MCF 10A (cell line): ENCODE data around the gene OBP2A. TPM values are rescaled to one million over a fixed set of nuclear protein-coding genes. Genes with fewer than 3 reads are reported as not detected.
"Not testable (repeated sequence)": the region's sequence is repeated elsewhere in the genome, so short reads cannot be mapped to it uniquely, and the experiment has no call there.

Experiments
- BruUV-seq: library from RNA; stranded (reverse); fragments of 400-500 nt; replicated peaks from 2 replicates; lab custom pipeline; 2021; lab: Mats Ljungman, UMichigan
- CTCF ChIA-PET: fragments of 300-600 bp; sonication (Branson Sonifier 250); formaldehyde crosslinking; extraction: SDS; loops from one replicate; lab custom pipeline; 2021; ENCODE audit warnings: antibody characterized with exemption, inconsistent platforms; lab: Yijun Ruan, JAX
- POLR2A ChIA-PET: fragments of 300-600, 350-650 bp; sonication (Branson Sonifier 250); formaldehyde crosslinking; extraction: SDS; loops from one replicate; lab custom pipeline; 2020; ENCODE audit warnings: antibody characterized with exemption, inconsistent platforms; lab: Yijun Ruan, JAX
- DNase-seq: peaks from one replicate; pipeline ENCODE4 v3.0.0-alpha.2; 2018; ENCODE audit not compliant: unreplicated experiment
- H3K27ac Mint-ChIP-seq: one replicate; pipeline ENCODE4 v1.8.0; 2022; ENCODE audit warnings: mild to moderate bottlenecking, low read depth, mixed read lengths; ENCODE audit not compliant: unreplicated experiment
- H3K27me3 Mint-ChIP-seq: one replicate; pipeline ENCODE4 v1.8.0; 2022; ENCODE audit warnings: mixed read lengths; ENCODE audit not compliant: insufficient read depth, unreplicated experiment
- H3K36me3 Mint-ChIP-seq: one replicate; pipeline ENCODE4 v1.8.0; 2022; ENCODE audit warnings: mild to moderate bottlenecking, moderate library complexity, mixed read lengths; ENCODE audit not compliant: insufficient read depth, unreplicated experiment
- H3K4me1 Mint-ChIP-seq: one replicate; pipeline ENCODE4 v1.8.0; 2022; ENCODE audit warnings: mixed read lengths; ENCODE audit not compliant: insufficient read depth, unreplicated experiment
- H3K4me3 Mint-ChIP-seq: one replicate; pipeline ENCODE4 v1.8.0; 2022; ENCODE audit warnings: mild to moderate bottlenecking, moderate library complexity, mixed read lengths; ENCODE audit not compliant: unreplicated experiment
- H3K9me3 Mint-ChIP-seq: one replicate; pipeline ENCODE4 v1.8.0; 2022; ENCODE audit warnings: mixed read lengths; ENCODE audit not compliant: unreplicated experiment
- CTCF ChIP-seq: fragments of 200-600 bp; IDR thresholded peaks from one replicate; pipeline ENCODE4 v1.8.0; 2022; ENCODE audit warnings: antibody characterized with exemption, mild to moderate bottlenecking; ENCODE audit not compliant: unreplicated experiment
- intact Hi-C: fragments of 100-400 bp; cut with micrococcal nuclease; formaldehyde crosslinking; loops from 2 replicates; pipeline ENCODE4 v1.14.1; 2022
- total RNA-seq: library from RNA; stranded (reverse); gene quantifications from 2 replicates; pipeline ENCODE4 v1.2.3, GENCODE V29; 2022

Gene OBP2A
- total RNA-seq, 1 experiment from 2014 or later: not detected

DNA sequence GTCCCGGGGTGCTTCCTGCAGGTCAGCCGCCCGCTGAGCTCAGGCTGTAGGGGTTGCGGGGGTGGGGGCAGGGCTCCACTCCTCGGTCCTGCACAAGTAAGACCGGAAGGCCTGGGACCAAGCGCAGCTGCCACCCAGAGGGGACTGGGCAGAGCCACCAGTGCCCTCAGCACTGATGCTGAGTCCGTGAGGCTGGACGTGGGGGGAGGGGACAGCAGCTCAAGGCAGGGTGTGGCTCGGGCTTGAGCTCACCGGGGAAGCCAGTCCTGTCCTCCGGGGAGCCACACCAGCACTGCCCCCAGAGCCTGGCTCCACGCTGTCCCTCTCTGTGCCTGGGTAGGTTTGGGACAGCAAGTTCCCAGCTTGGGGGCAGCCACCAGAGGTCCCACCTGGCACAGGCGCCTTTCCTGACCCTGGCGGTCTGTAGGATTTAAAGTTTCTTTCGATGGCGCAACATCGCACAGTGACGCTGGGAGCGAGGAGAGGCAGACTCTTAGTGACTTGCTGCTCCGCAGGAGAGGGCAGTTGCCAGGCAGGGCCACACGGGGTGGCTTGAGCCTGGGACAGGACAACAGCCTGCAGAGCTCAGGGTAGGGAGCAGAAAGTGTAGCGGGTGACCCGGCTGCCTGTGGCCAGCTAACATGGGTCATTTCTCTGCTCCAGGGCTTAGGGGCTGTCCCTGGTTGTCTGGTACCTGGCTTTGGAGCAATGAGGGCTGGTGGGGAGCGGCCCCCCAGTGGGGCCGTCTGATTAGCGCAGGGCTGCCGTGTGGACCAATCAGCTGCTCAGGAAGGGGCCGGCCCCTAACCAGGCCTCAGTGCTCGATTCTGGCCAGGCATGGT, 19.0 kb upstream of the OBP2A start:
- no peak overlapping the region for H3K27ac Mint-ChIP-seq
- POLR2A ChIA-PET: interaction anchor here (0.6 kb wide), 1 partner anchor 309 kb away, joined by 3 read pairs; no protein-coding TSS in a partner anchor
- no peak for TF ChIP-seq CTCF
- H3K9me3 Mint-ChIP-seq: no peaks in the 10 kb centered on the region
- CTCF ChIA-PET: no interaction called here
- no peak for DNase-seq
- no peaks in the 10 kb centered on the region for H3K4me1 Mint-ChIP-seq
- no peaks in the 10 kb centered on the region for H3K36me3 Mint-ChIP-seq
- intact Hi-C loops: no loop called here
- no TSS peak for BruUV-seq
- H3K27me3 Mint-ChIP-seq: peaks cover 12% of the 10 kb centered on the region
- H3K4me3 Mint-ChIP-seq: no peak overlapping the region

- H3K36me3 Mint-ChIP-seq, H3K27ac Mint-ChIP-seq, CTCF ChIA-PET, intact Hi-C loops, DNase-seq, H3K9me3 Mint-ChIP-seq, H3K4me3 Mint-ChIP-seq, BruUV-seq, H3K4me1 Mint-ChIP-seq: not testable (repeated sequence)
- POLR2A ChIA-PET: interaction anchor here (0.5 kb wide), 1 partner anchor 16 kb away, joined by 3 read pairs; no protein-coding TSS in a partner anchor
- peaks cover 13% of the 10 kb centered on the region for H3K27me3 Mint-ChIP-seq
Measured at GRCh38 chr9:135528842-135529435, 17.0 kb upstream of the OBP2A start.

- Mint-ChIP-seq H3K27ac (no peak overlapping the region), H3K4me3 (no peak overlapping the region), H3K9me3 (no peaks in the 10 kb centered on the region), H3K36me3 (no peaks in the 10 kb centered on the region), H3K4me1 (no peaks in the 10 kb centered on the region), H3K27me3 (peaks cover 25% of the 10 kb centered on the region)
- TF ChIP-seq CTCF: no peak
- ChIA-PET POLR2A (no interaction called here), CTCF (interaction anchor here (1.1 to 1.2 kb wide), 2 partner anchors 53 to 73 kb away, joined by 4 read pairs; no protein-coding TSS in a partner anchor)
- no TSS peak for BruUV-seq
- intact Hi-C loops: no loop called here
- no peak for DNase-seq
Measured at GRCh38 chr9:135530146-135530545, 15.8 kb upstream of the OBP2A start.

GRCh38 chr9:135531096-135531495, 14.8 kb upstream of the OBP2A start:
- no peaks in the 10 kb centered on the region for H3K4me1 Mint-ChIP-seq
- peaks cover 31% of the 10 kb centered on the region for H3K27me3 Mint-ChIP-seq
- H3K36me3 Mint-ChIP-seq: no peaks in the 10 kb centered on the region
- no TSS peak for BruUV-seq
- H3K9me3 Mint-ChIP-seq: no peaks in the 10 kb centered on the region
- no peak overlapping the region for H3K27ac Mint-ChIP-seq
- H3K4me3 Mint-ChIP-seq: no peak overlapping the region
- POLR2A ChIA-PET: no interaction called here
- intact Hi-C loops: no loop called here
- no peak for DNase-seq
- CTCF ChIA-PET: interaction anchor here (0.6 to 1.2 kb wide), 2 partner anchors 72 to 94 kb away, joined by 3 to 4 read pairs; no protein-coding TSS in a partner anchor
- no peak for TF ChIP-seq CTCF
